Spleen (tissue), 11 donors: Measurements from ENCODE around the gene MAST4. TPM values are rescaled to one million over a fixed set of nuclear protein-coding genes. Genes with fewer than 3 reads are reported as not detected.

Experiments
- DNase-seq: peaks from one replicate; pipeline ENCODE4 v3.0.0-alpha.2; 2020
- H3K27ac ChIP-seq, 8 donors: fragments of 200-600 bp; sonication (generic) in 7 of 8; 1 replicate in 4 of 8; 2 replicates in 4 of 8; pipeline versions ENCODE4 v1.5.0 to v1.8.0; 2016 to 2021; ENCODE audit warnings: inconsistent platforms in 4 of 8, mild to moderate bottlenecking in 4 of 8, moderate library complexity in 1 of 8
- H3K27me3 ChIP-seq, 7 donors: fragments of 200-600 bp; sonication (generic) in 6 of 7; replicated peaks in 1 of 7; 1 replicate in 4 of 7; 2 replicates in 3 of 7; pipeline versions ENCODE4 v1.5.0 to v1.8.0; 2016 to 2021; ENCODE audit warnings: inconsistent platforms in 3 of 7, mild to moderate bottlenecking in 1 of 7
- H3K36me3 ChIP-seq, 6 donors: fragments of 200-600 bp; sonication (generic) in 5 of 6; 1 replicate in 4 of 6; 2 replicates in 2 of 6; pipeline versions ENCODE4 v1.5.0 to v1.8.0; 2016 to 2021; ENCODE audit warnings: inconsistent platforms in 2 of 6
- H3K4me1 ChIP-seq, 6 donors: fragments of 200-600 bp; sonication (generic) in 5 of 6; 1 replicate in 3 of 6; 2 replicates in 3 of 6; pipeline versions ENCODE4 v1.5.0 to v1.8.0; 2016 to 2021; ENCODE audit warnings: inconsistent platforms in 3 of 6
- H3K4me3 ChIP-seq, 8 donors: fragments of 200-600 bp; sonication (generic) in 7 of 8; 1 replicate in 4 of 8; 2 replicates in 4 of 8; pipeline versions ENCODE4 v1.5.0 to v1.8.0; 2016 to 2021; ENCODE audit warnings: inconsistent platforms in 4 of 8, mild to moderate bottlenecking in 4 of 8, moderate library complexity in 2 of 8
- H3K9me3 ChIP-seq, 8 donors: fragments of 200-600 bp; sonication (generic) in 7 of 8; 1 replicate in 4 of 8; 2 replicates in 4 of 8; pipeline versions ENCODE4 v1.5.0 to v1.8.0; 2016 to 2021; ENCODE audit warnings: inconsistent platforms in 4 of 8
- CTCF ChIP-seq, 11 experiments: fragments of 200-600 bp in 7 of 11; fragments of 450-650 bp in 4 of 11; sonication (generic) in 4 of 11; IDR thresholded peaks in 8 of 11; conservative IDR thresholded peaks in 3 of 11; 1 replicate in 7 of 11; 2 replicates in 4 of 11; pipeline versions ENCODE4 v1.4.0 to v1.8.0; 2016 to 2021; ENCODE audit warnings: antibody characterized with exemption in 11 of 11, inconsistent platforms in 4 of 11, mild to moderate bottlenecking in 1 of 11
- POLR2A ChIP-seq, 3 donors: fragments of 450-650 bp; IDR thresholded peaks; one replicate each; pipeline ENCODE4 v1.5.1; 2017; ENCODE audit warnings: antibody characterized with exemption in 3 of 3, mild to moderate bottlenecking in 1 of 3
- POLR2AphosphoS5 ChIP-seq, 3 donors: sonication (generic); formaldehyde crosslinking; IDR thresholded peaks; one replicate each; pipeline ENCODE4 v1.5.1; 2017; ENCODE audit warnings: antibody characterized with exemption in 3 of 3
- WGBS, 5 donors: extraction: QIAGEN DNeasy Blood & Tissue Kit in 3 of 5; methylation state at CpG; one replicate each; pipeline versions ENCODE4 v1.1.5 to v1.1.7; 2013 to 2018; 5-methylcytosine and 5-hydroxymethylcytosine counted together
- intact Hi-C: fragments of 100-400 bp; cut with DNase I; formaldehyde crosslinking; loops from one replicate; pipeline ENCODE4 v1.15.0; 2023; ENCODE audit warnings: low total_unique reads
- polyA plus RNA-seq, 3 donors: library from polyadenylated mRNA; stranded (reverse); fragments of 200-250 nt; gene quantifications; one replicate each; pipeline ENCODE4 v1.2.1, GENCODE V29; 2013
- total RNA-seq, 7 donors: library from RNA; depleted of rRNA in 3 of 7; stranded (reverse); fragments of >200 nt in 3 of 7; fragmentation: NEBNext Ultra II Directional in 4 of 7; extraction: Animal tissue kit (Norgen Biotek cat#: 25700) in 4 of 7; gene quantifications; one replicate each; pipeline versions ENCODE4 v1.1.0 to v1.2.1, GENCODE V29; 2016 to 2021
- donor health status: healthy with polysubstance abuse.
- donor health status: DM: no; HTN: no; CAD: no; lungs with moderate emphysema.
- donor health status: DM: no; HTN: no; CAD: no.
- donor health status: Bipolar disorder and iron deficiency.
- donor health status: healthy.
- donor health status: DM: no; HTN: no; CAD: no.
- donor health status: DM: yes; HTN: yes; CAD: no.

MAST4 gene
- total and polyA plus RNA-seq, 10 donors = 2.5 to 43.7 (median 25.4) TPM

- Histone ChIP-seq H3K4me3 (no peak overlapping the region), H3K27me3 (no peaks in the 10 kb centered on the region), H3K27ac (no peak overlapping the region), H3K9me3 (no peaks in the 10 kb centered on the region), H3K4me1 (peaks cover 0 to 20% (median 4%) of the 10 kb centered on the region in 6 donors), H3K36me3 (no peaks in the 10 kb centered on the region)
- TF ChIP-seq POLR2A (IDR thresholded peaks at IDR 0.05) = no peak
- no peak for TF ChIP-seq CTCF (IDR thresholded peaks at IDR 0.05 in 8 of 11, conservative IDR thresholded peaks at IDR 0.05 in 3 of 11)
- no peak for TF ChIP-seq POLR2AphosphoS5 (IDR thresholded peaks at IDR 0.05)
- 77 to 87% (median 82%) methylated on average over 4 of the region's 4 CpGs for WGBS, 5 donors
- DNase-seq = no peak
- intact Hi-C loops = no loop called here
Observed at GRCh38 chr5:67038817-67039603, 442.8 kb downstream of the MAST4 start.

DNA sequence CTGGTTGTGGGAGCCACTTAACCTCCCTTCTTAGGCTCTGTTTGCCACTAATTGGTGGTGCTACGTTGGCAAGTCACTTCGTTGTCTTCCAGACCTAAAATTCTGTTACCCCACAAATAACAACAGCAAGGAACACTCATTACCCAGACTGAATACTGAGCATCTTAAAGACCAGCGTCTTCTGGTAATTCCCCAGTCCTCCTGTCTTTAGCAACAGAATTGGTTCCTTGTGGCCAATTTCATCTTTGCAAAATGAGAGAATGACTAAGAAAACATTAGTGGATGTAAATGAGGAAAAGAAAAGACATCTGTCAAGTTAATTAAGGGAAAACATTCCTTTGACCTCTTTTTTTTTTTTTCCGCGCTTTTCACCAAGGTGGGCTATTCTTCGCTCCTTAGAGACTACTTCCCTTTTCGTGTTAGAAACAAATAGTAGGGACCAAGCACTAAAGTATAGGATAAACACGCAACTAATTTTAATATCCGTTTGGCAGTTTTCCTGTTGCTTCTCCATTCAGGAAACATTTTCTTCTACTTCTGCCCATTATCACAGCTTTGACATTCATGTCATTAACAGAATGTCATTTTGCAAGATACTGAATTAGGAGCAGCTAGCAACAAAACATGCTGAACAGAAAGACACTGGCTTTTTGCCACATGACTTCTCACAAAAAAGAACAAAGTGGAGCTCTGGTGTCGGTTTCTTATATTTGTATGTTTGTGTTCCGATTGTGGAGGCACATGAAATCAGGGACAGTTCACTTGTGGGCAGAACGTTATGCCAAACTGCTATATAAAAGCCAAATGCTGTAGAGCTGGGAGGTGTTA lies 446.2 kb downstream of the MAST4 start:
- Histone ChIP-seq H3K4me3 (no peak overlapping the region), H3K36me3 (no peaks in the 10 kb centered on the region), H3K27me3 (no peaks in the 10 kb centered on the region), H3K4me1 (peaks cover 0 to 15% (median 5%) of the 10 kb centered on the region in 6 donors), H3K9me3 (no peaks in the 10 kb centered on the region), H3K27ac (no peak overlapping the region)
- intact Hi-C loops = no loop called here
- WGBS, 5 donors = 31 to 43% (median 35%) methylated on average over 12 of the region's 12 CpGs
- TF ChIP-seq POLR2A (IDR thresholded peaks at IDR 0.05) (no peak), CTCF (IDR thresholded peaks at IDR 0.05 in 8 of 11, conservative IDR thresholded peaks at IDR 0.05 in 3 of 11) (no peak), POLR2AphosphoS5 (IDR thresholded peaks at IDR 0.05) (no peak)
- no peak for DNase-seq

GRCh38 chr5:67043796-67044511 lies 447.8 kb downstream of the MAST4 start:
- no peaks in the 10 kb centered on the region for H3K36me3 ChIP-seq
- no peaks in the 10 kb centered on the region for H3K27me3 ChIP-seq
- no peak overlapping the region for H3K27ac ChIP-seq
- no peak for DNase-seq
- no peak for TF ChIP-seq POLR2AphosphoS5 (IDR thresholded peaks at IDR 0.05)
- no peak for TF ChIP-seq CTCF (IDR thresholded peaks at IDR 0.05 in 8 of 11, conservative IDR thresholded peaks at IDR 0.05 in 3 of 11)
- TF ChIP-seq POLR2A (IDR thresholded peaks at IDR 0.05) = no peak
- intact Hi-C loops = no loop called here
- H3K4me1 ChIP-seq = peaks cover 0 to 15% (median 5%) of the 10 kb centered on the region in 6 donors
- no peak overlapping the region for H3K4me3 ChIP-seq
- H3K9me3 ChIP-seq = no peaks in the 10 kb centered on the region
- 87 to 96% (median 90%) methylated on average over 3 of the region's 3 CpGs for WGBS, 5 donors
